ENCODE results near the gene MED10. TPM values are rescaled to one million over a fixed set of nuclear protein-coding genes. Genes with fewer than 3 reads are reported as not detected.
"Not testable (repeated sequence)": the region's sequence is repeated elsewhere in the genome, so short reads cannot be mapped to it uniquely, and the experiment has no call there.

MED10 gene
- total RNA-seq, 1 donor from 2014 or later: 17.6 TPM

DNA sequence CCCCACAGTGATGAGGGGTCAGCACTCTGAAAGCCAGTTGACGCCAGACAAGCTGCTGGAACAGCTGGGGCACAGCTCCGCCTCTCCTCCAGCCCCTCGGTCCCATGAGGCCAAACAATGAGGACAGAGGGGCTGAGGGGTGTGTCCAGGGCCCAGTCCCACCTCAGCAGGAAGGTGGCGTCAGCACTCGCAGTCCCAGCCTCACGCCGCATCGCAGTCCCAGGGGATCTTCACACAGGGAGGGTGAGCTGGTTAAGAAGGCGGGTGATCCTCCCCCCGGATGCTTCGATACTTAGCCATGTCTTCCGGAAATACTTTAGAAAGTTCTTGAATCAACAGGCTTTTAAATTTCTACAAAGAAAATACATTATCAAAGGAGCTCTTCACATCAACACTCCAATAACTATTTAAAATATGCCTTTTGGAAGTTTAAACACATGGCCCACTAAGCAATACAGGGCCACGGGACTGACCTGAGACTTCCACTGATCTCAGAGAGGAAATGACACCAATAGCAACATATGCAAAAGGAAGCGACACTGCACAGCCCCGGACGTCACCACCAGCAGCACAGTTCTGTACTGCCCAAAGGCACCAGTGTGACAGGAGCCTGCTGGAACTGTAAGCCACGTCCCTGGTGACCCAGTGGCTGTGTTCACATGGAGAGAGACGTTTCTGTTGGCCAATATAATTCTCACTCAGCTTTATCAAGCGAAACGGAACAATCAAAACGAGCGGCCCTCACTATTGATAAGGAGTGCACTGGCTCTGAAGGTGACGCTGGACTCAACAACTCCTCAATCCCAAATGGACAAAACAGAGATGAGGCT, 5.9 kb downstream of the MED10 start:
- DNase-seq: no peak

DNA sequence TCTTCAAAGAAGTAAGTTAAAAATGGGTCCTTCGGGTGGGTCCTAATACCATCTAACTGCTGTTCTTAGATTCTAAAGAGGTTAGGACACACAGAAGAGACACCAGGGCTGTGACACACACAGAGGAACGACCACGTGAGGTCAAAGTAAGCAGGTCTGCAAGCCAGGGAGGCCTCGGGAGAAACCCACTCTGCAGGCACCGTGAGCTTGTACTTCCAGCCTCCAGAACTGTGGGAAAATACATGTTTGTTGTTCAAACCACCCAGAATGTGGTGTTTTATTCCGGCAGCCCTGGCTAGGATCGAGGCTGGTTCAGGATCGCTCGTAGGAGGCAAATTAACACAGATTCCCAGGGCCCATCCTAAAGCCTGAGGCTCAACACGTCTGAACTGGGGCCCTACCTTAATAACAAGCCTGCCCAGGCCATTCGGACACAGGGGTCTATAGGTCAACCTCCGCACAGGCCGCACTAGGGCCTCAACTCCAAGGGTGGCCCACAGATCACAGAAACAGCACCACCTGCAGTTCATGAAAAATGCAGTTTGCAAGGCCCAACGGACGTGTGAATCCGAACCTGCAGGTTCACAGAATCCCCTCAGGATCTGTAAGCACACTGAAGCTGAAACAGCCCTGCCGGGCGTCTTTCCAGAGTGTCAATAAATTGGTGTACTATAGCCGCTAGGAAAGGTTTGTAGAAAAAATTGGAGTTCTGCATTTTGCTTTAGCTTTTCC, 7.1 kb downstream of the MED10 start:
- DNase-seq: no peak

DNA sequence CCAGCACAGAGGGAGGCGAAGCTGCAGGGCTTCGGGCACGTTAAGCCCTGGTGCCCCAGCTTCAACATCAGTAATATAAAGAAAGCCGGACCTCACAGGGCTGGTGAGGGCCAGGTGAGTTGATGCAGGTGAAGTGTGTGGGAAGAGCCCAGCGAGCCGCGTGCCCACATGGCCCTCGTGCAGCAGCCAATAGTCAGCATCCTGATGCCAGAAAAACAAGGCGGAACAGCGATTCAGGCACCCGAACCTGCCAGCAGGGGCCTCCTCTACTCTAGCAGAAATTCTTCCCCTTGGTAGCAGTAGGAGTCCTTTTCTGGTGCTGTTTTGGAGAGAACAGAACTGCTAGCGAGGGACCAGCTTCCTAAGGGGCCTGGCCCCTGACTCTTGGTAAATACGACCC, 7.8 kb downstream of the MED10 start:
- no peak for DNase-seq

DNA sequence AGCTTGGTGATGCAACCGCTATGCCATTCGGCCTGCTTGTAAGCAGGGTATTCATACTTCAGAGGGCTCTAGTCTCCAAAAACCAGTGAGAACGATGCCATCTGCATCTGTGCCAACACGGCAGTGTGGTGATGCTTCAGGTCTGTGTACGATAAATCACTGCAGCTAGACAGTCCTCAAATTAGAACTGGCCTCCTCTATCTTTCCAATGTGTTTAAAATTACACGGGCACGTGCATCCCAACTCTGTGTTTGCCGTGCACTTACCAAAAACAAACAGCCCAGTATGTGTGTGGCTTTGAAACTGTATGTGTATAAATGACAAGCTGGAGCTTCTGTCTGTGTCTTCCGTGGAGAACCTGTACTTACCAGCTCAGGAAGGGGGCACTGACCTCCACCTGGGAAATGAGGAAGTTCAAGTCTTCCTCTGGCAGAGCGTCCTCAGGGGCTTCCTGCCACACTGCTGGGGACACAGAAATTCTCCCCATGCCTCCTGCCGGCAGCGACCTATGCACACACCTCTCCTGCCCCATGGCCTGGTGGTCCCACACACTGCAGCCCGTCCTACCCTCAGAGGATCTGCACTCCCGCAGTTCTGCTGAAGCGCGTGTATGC, 12.3 kb downstream of the MED10 start:
- DNase-seq: peak; percentile 24

GRCh38 chr5:6365142-6365976, 13.0 kb downstream of the MED10 start:
- DNase-seq: no peak

- DNase-seq: not testable (repeated sequence)
Measured at GRCh38 chr5:6363454-6364011, 14.8 kb downstream of the MED10 start.

GRCh38 chr5:6362846-6363245, 15.5 kb downstream of the MED10 start:
- no peak for DNase-seq

DNA sequence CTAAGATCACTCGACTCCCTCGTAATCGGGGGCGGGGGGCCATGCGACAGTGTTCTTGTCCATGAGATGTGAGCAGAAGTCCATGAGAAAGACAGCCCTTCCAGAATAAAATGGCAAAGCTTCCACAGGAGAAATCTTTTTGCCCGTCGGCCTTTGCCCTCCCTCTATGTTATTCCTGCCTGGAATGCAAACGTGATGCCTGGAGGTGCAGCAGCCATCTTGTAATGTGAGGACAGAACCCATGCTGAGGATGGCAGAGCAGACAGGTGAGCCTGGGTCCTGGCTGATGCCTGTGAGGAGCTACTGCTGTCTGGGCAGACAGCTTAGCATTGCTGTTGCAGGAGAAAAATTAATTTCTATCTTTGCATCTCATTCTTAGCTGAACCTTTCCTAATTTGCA, 17.2 kb downstream of the MED10 start:
- DNase-seq: no peak

DNA sequence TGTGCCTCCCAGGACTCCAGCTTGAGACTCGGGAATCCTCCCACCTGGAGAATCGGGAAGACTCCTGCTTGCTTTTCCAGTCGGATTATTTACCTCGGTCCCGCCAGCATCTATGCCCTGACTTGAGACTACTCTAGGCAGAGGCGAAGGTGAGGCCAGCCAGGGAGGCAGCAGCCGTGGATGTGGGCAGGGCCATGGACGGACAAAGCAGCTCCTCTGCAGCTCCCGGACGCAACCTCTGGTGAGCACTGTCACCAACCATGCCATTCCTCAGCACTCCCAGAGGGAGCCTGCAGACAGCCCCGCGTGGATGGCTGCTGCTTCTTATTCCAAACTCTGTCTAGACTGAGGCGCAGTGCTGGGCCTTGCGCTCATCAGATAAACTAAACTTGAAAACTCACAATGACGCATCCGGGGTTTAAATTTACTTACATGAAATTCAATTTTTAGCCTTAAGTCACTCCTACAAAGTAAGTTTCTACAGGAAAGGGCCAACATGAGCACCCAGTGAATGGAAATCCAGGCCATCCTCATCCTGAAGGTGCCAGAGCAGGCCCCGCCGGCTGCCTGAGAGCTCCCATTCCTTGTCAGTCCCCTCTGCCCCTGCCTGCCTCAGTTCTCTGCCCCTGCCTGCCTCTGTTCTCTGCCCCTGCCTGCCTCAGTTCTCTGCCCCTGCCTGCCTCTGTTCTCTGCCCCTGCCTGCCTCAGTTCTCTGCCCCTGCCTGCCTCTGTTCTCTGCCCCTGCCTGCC, 17.8 kb downstream of the MED10 start:
- DNase-seq: peak; percentile 16

GRCh38 chr5:6359555-6360322, 18.6 kb downstream of the MED10 start:
- no peak for DNase-seq

DNA sequence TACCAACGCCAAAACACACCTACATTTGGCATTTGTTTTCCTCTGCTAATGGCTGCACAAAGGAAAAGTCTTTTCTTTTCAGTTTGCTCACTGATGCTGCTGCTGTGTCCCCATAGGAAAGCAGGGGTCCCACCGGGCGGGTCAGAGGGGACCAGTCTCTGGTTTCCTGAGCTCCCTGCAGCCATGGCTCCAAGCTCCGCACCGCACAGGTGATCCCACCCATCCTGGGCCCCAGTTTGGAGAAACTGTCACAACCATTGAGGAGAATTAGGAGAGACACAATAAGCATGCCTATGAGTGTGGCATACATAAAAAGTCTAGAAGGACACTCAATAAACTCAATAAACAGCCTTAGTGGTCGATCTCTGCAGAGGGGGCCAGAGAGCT, 19.9 kb downstream of the MED10 start:
- DNase-seq: no peak

- not testable (repeated sequence) for DNase-seq
Measured at GRCh38 chr5:6357817-6358433, 20.4 kb downstream of the MED10 start.

GRCh38 chr5:6356578-6357164, 21.7 kb downstream of the MED10 start:
- no peak for DNase-seq

GRCh38 chr5:6355294-6355693, 23.1 kb downstream of the MED10 start:
- DNase-seq: no peak

DNA sequence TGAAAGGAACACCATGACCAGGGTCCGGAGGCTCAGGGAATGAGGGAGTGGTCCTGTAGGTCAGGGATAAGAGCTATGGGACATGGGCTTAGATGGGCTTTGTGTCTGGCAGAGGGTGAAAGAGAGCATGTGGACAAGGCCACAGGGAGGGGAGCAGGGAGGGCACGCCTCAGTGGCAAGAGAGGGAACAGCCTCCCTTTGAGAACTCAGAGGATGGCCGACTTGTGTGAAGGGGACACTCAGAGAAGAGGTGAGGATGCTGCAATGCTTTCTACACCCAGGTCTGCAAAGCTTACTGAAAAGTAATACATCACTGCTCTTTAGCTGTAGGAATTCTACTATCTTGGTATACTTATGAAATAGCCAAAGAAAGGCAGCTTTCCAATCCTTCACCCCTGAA, 23.5 kb downstream of the MED10 start:
- DNase-seq: no peak

- no peak for DNase-seq
Measured at GRCh38 chr5:6353602-6354302, 24.6 kb downstream of the MED10 start.

GRCh38 chr5:6350277-6351090, 27.9 kb downstream of the MED10 start:
- DNase-seq: no peak

DNA sequence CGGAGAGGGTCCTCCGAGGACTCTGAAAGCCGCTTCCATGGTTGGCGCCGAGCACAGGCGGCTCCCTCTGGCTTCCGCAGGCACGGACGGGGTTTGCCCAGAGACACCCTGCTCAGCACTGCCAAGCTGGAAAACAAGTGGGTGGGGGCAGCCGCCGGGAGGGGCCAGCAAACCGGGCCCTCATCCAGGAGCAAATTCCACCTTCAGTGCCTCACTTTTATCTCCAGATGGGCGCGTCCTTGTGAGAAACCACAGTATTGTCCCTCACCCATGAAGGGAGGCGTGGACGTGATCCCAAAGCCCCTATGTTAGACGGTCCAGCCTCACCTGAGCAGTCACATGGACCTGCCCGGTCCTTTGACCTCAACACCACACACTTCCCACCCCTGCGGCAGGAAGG, 29.0 kb downstream of the MED10 start:
- DNase-seq: no peak
